GM18517 (cell line): ENCODE measurements around the gene MIA2.
"Not testable (repeated sequence)": the region's sequence is repeated elsewhere in the genome, so short reads cannot be mapped to it uniquely, and the experiment has no call there.

Source experiments
- ATAC-seq: cut with Tn5 transposase; IDR thresholded peaks from one replicate; pipeline ENCODE4 v1.9.1; 2021; ENCODE audit warnings: mild to moderate bottlenecking, moderate library complexity; ENCODE audit not compliant: unreplicated experiment

Gene MIA2, protein sequence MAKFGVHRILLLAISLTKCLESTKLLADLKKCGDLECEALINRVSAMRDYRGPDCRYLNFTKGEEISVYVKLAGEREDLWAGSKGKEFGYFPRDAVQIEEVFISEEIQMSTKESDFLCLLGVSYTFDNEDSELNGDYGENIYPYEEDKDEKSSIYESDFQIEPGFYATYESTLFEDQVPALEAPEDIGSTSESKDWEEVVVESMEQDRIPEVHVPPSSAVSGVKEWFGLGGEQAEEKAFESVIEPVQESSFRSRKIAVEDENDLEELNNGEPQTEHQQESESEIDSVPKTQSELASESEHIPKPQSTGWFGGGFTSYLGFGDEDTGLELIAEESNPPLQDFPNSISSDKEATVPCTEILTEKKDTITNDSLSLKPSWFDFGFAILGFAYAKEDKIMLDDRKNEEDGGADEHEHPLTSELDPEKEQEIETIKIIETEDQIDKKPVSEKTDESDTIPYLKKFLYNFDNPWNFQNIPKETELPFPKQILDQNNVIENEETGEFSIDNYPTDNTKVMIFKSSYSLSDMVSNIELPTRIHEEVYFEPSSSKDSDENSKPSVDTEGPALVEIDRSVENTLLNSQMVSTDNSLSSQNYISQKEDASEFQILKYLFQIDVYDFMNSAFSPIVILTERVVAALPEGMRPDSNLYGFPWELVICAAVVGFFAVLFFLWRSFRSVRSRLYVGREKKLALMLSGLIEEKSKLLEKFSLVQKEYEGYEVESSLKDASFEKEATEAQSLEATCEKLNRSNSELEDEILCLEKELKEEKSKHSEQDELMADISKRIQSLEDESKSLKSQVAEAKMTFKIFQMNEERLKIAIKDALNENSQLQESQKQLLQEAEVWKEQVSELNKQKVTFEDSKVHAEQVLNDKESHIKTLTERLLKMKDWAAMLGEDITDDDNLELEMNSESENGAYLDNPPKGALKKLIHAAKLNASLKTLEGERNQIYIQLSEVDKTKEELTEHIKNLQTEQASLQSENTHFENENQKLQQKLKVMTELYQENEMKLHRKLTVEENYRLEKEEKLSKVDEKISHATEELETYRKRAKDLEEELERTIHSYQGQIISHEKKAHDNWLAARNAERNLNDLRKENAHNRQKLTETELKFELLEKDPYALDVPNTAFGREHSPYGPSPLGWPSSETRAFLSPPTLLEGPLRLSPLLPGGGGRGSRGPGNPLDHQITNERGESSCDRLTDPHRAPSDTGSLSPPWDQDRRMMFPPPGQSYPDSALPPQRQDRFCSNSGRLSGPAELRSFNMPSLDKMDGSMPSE (N-terminal part only)

DNA sequence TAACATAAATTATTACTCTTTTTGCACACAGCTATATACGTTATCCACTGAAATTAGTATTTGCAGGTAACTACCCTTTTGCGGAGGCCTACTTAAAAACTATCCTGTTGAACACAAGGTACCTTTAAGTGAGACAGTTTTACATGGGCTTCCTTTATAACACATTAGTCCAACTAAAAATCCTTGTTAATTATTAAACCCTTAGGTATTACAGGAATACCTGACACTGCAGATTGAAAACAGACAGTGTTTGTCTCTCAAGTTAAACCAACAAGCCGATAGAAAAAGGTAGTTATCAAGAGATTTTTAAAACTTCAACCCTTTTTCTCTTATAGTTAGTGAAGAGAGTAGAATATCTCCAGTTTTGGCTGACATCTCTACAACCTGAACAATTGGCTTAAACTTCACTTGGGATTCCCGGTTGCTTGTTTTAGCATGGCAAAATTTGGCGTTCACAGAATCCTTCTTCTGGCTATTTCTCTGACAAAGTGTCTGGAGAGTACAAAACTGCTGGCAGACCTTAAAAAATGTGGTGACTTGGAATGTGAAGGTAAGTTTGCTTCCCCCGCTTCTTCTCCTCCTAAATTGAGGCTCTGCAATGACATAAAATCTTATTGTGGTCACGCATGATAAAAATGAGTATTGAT is at the start of gene MIA2:
TSS of gene MIA2 (plus strand) at position 236 of the 647 bp plus-strand sequence. CDS start at position 436, 200 bp downstream.
- ATAC-seq, result no peak

DNA sequence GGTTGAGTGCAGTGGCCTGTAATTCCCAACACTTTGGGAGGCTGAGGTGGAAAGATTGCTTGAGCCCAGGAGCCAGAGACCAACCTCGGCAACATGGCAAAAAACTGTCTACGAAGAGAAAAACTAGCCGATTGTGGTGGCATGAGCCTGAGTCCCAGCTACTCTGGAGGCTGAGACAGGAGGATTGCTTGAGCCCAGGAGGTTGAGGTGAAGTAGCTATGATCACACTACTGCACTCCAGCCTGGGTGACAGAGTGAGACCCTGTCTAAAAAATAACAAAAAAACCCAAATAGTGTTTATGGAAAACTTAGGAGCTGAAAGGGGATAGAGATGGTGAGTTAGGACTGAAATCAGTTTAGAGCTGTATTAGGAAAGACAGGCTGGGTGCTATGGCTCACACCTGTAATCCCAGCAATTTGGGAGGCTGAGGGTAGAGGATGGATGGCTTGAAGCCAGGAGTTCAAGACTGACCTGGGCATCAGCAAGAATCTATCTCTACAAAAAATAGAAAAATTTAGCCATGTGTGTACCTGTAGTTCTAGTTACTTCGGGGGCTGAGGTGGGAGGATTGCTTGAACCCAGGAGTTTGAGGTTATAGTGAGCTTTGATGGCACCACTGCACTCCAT is 49.0 kb upstream of the MIA2 start:
- no peak for ATAC-seq

DNA sequence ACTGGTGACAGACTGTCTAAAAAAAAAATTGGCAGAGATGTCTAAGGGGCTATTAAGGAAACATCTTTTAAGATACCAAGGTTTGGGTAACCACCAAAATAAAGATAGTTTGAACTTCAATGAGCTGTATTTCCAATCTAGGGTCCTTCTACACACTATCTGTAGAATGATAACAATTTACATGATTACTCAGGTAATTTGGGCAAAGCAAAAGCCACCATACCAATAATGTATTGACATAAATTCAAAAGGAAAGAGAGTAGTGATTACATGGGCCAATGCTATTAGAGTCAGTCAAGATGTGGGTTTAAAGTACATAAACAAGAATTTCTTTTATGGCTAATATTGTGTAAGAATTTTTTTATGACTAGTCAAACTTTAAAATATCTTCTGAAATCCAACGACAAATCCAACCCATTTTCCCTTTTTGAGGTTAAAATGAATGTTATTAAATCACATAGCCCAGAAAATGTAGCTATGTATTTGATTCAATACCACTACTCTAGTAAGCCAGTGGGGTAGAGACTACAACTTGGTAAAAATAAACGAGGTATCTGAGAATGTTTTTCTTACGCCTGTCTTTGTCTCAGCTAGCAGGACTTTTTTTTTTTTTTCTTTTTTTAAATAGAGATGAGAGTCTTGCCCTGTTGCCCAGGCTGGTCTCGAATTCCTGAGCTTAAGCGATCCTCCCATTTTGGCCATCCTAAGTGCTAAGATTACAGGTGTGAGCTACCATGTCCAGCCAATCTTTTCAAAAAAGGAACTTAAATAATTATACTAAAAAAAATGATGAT is 48.3 kb upstream of the MIA2 start:
- no peak for ATAC-seq

DNA sequence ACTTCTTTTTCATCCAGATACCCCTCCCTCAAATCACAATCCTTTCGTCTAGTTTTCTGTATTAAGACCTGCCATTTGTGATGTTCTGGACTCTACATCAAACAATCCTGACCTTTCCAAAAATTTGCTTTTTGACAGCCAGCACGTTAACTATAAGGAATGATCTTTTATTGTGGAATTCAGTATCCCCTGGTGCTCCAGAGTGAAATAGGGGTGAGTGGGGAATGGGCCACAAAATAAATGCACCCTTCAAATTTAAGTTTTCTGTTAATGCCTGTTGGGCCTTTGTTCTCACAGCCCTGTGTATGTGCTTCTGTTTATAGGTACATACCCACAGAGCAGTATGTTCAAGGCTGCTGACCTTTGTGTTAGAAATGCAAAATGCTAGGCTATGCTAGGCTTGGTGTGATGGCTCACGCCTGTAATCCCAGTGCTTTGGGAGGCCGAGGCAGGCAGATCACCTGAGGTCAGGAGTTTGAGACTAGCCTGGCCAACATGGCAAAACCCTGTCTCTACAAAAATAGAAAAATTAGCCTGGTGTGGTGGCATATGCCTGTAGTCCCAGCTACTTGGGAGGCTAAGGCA is 46.7 kb upstream of the MIA2 start:
- ATAC-seq, result no peak

DNA sequence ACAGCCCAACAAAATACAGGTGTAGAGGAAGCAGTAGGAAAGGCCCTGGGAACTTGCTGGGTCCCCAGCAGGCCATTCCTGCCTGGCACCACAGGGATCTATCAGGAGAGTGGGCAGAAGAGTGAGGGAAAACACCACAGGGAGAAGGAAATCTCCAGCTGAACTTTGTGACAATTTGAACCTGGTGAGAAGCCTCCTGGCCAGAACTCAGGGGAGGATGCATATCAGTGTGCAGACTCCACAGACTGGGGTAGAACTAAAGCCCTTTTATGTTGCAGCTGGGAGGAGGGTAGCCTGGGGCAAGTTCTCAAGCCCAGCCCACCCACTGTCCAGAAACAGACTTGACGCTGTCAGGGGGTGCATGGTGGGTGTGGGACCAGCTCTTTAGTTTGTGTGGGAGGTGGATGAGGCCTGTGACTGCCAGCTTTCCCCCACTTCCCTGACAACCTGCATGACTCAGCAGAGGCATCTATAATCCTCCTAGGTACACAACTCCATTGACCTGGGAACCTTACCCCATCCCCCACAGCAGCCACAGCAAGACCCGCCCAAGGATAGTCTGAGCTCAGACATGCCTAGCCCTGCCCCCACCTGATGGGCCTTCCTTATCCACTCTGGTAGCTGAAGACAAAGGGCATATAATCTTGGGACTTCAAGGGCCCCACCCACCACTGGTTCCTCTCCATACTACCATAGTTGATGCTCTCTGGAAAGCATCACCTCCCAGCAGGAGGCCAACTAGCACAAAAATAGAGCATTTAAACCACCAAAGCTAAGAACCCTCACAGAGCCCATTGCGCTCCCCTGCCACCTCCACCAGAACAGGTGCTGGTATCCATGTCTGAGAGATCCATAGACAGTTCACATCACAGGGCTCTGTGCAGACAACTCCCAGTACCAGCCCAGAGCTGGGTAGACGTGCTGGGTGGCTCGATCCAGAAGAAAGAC is 29.8 kb upstream of the MIA2 start:
- no peak for ATAC-seq

DNA sequence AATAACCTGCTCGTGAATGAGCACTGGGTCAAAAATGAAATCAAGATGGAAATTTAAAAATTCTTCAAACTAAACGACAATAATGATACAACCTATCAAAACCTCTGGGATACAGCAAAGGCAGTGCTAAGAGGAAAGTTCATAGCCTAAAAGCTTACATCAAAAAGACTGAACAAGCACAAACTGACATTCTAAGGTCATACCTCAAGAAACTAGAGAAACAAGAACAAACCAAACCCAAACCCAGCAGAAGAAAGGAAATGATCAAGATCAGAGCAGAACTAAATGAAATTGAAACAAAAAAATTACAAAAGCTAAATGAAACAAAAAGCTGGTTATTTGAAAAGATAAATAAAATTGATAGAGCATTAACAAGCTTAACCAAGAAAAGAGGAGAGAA is 26.3 kb upstream of the MIA2 start:
- ATAC-seq, result not testable (repeated sequence)

DNA sequence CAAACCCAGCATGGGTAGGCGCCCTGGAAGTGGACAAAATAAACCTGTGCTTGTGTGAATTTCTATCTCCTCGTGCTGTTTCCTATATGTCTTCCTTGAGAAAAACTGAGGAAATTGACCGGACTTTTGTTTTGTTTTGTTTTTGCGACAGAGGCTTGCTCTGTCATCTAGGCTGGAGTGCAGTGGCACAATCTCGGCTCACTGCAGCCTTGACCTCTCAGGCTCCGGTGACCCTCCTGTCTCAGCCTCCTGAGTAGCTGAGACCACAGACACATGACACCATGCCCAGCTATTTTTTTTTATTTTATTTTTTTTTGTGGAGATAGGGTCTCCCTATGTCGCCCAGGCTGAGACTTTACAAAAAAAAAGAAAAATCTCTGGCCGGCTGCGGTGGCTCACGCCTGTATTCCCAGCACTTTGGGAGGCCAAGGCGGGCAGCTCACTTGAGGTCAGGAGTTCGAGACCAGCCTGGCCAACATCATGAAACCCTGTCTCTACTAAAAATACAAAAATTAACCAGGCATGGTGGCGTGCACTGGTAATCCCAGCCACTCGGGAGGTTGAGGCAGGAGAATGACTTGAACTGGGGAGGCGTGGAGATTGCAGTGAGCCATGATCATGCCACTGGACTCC is 22.5 kb upstream of the MIA2 start:
- ATAC-seq, result no peak

DNA sequence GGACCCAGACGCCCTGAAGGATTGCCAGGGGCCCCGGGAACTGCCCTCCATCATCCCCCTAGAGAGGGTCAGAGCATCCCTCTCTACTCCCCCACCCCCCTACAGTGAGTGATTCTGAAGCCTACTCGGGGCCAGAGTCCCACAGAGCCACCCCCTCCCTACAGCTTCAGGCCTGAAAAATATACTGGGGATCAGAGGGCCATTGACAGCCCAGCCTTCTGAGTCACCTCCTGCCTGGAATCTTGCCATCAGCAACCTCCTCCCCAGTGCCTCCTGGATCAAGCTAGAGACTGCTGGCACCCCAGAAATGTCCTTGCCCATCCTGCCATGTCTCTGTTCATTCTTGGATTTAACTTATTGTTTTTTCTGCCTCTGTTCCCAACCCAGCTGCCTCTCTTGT is 21.7 kb upstream of the MIA2 start:
- no peak for ATAC-seq

DNA sequence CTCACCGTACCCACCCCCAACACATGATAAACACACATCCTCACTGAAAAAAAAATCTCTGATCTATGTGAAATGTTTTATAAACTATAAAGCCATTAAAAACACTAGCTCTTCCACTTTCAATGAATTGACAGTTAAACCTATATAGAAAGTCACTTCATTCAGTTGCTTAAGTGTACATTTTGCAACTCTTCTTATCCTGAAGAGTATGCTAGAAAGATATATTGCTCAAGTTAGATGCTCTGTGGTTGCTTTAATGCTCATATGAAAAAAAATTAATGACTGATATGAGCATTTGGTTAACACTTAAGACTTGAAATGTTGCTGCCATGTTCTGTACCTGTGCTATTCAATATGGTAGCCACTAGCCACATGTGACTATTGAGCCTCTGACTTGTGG is 21.0 kb upstream of the MIA2 start:
- ATAC-seq, result no peak

DNA sequence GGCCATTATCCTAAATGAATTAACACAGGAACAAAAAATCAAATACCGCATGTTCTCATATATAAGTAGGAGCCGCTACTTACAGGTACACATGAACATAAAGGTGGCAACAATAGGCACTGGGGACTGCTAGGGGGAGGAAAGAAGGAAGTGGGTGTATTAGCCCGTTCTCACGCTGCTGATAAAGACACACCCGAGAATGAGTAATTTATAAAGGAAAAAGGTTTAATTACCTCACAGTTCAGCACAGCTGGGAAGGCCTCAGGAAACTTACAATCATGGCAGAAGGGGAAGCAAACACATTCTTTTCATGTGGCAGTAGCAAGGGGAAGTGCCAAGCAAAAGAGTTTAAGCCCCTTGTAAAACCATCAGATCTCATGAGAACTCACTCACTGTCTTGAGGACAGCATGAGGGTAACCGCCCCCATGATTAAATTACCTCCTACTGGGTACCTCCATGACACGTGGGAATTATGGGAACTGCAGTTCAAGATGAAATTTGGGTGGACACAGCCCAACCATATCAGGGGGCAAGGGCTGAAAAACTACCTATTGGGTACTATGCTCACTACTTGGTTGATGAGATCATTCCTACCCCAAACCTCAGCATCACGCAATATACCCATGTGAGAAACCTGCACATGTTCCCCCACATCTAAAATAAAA is 16.4 kb upstream of the MIA2 start:
- ATAC-seq, result no peak

DNA sequence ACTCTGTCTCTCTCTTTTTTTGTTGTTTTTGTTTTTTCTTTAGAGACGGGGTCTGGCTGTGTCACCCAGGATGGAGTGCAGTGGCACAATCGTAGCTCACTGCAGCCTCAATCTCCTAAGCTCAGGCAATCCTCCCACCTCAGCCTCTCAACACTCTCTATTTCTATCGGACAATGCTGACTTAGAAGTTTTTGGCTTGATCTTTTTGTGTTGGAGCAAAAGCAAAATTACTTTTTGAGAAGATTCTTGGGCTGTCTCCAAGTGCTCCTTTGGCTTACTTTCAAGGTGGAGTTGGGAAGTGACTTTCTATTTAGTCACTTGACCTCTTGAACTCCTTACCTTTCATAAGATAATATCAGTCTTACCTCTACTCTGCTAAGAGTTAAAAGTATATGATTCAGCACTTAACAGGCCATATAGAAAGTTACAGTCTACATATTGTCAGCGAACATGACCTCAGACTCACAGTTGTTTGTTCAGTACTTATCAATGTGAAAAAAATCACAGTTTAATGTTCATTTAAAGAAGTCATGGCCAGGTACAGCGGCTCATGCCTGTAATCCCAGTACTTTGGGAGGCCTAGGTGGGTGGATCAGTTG is 15.4 kb upstream of the MIA2 start:
- no peak for ATAC-seq

DNA sequence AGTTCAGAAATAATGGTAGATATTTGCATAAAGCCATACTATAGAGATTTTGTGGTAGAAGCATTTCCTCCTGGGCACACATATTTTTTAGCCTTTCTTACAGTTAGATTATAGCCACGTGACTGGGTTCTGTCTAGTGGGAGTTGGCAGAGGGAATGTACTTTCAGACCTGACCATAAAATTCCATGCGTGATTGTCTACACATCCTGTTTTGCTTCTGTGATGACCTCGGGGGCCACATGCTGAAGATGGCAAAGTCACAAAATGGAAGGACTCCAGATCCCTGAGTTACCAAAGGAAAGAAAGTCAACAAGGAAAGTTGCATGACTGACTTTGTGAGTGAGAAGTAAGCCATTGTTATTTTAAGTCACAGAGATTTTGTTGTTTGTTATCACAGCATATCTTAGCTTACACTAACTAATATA is 14.6 kb upstream of the MIA2 start:
- no peak for ATAC-seq

DNA sequence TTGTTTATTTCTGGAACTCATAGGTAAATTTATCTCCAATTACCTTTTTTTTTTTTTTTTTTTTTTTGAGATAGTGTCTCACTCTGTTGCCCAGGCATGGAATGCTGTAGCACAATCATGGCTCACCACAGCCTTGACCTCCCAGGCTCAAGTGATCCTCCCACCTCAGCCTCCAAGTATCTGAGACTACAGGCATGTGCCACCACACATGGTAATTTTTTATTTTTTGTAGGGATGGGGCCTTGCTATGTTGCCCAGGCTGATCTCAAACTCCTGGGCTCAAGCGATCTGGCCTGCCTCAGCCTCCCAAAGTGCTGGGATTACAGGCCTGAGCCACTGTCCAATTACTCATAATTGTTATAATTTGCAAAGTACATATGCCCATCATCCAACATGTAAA is 13.2 kb upstream of the MIA2 start:
- not testable (repeated sequence) for ATAC-seq

DNA sequence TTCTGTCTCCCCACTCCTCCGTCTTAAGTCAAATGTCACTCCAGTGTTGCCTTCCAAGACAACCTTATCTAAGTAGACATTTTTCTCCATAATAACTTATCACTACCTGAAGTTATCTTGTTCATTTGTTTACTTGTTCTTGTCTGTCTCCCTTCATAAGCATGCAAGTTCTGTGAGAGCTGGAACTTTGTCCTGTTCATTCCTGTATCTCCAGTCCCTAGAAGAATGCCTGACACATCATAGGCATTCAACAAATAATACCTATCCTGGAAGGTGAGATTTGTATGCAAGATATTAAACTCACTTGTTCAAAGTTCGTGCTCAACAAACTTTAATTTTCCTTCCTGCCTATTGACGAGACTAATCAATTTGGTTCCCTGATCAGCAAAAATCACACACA is 5.7 kb upstream of the MIA2 start:
- ATAC-seq, result no peak

DNA sequence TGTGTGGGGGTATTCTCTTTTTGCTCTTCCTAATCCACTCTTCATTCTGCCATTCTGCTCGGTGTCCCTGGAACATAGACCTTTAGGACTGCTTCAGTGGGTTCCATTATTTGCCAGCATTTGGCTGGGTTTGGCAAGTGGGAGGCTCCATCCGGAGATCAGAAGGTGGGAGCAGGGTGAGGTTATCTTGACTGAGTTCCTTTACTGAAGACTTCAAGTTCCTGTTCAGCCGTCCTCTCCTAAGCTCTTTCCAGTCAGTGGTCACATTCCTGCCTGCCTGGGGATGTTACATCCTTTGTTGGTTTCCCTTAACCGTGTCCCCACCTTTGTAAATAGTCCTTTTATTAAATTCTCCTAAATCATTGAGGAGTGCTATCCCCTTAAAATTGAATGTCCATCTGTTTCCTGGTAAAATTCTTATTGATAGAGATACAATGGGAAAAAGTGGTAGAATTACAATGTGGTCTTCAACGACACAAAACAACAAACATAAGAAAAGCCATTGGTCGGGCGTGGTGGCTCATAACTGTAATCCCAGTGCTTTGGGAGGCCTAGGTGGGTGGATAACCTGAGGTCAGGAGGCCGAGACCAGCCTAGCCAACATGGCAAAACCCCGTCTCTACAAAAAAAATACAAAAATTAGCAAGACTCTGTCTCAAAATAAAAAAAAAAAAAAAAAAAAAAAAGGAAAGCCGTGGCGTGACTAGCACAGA is 5.0 kb upstream of the MIA2 start:
- ATAC-seq, result no peak

DNA sequence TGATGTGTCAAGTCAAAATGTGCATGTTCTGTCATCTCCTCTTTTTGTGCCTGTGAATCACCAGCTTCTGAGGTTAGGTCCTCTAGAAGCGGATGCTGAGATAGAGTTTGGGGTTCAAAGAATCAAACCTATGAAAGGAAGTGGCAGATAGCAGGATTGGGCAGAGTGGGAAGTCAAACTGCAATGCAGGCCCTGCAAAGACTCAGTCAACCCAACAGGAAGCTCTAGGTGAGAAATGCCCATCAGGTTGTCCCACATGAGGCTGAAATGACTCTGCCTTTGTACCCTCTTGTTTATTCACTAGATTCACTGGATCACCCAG is 4.5 kb upstream of the MIA2 start:
- no peak for ATAC-seq
